ENCODE data around the gene OR5C1. TPM values are rescaled to one million over a fixed set of nuclear protein-coding genes. Genes with fewer than 3 reads are reported as not detected.

Gene OR5C1
- total RNA-seq, 1 experiment from 2014 or later = not detected

DNA sequence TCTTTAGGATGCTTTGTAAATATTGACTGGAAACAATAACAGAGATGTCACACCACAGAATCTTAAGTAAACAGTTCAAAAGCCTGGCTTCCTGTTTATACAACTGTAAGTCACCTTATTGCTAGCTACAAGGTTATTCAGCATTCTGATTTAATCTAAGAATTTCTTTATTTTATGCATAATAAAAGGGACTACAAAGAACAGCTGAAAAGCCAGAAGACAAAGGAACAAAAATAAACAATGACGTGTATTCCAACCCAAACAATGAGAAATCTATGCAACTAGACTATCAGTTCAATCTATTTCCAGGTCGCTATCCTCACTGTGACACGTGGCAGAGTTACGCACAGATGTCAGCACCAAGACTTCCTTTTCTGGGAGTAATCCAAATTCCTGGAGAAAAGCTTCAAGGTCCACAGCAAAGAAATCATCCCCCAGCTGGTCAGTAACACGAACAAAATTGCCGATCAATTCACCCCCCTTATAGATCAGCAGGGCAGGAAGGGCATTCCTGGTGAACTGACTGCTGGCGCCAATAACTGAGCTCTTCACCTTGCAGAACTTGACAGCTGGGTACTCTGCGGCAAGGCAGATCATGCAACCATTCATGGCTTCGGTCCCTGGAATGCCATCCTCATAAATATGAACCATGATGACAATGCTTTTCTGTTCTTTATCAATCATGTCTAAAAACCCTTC, 31.2 kb downstream of the OR5C1 start (continued):
- no peak for TF ChIP-seq ELF4 (CRISPR knock-in tag; IDR thresholded peaks at IDR 0.05; ENCODE audit: low read depth)
- no peak for TF ChIP-seq ATF1 (CRISPR knock-in tag; IDR thresholded peaks at IDR 0.05)
- no peak for TF ChIP-seq KAT7 (CRISPR knock-in tag; IDR thresholded peaks at IDR 0.05; ENCODE audit: borderline replicate concordance)
- no peak for TF ChIP-seq MLX (CRISPR knock-in tag; IDR thresholded peaks at IDR 0.05)
- TF ChIP-seq, protein P1, sequence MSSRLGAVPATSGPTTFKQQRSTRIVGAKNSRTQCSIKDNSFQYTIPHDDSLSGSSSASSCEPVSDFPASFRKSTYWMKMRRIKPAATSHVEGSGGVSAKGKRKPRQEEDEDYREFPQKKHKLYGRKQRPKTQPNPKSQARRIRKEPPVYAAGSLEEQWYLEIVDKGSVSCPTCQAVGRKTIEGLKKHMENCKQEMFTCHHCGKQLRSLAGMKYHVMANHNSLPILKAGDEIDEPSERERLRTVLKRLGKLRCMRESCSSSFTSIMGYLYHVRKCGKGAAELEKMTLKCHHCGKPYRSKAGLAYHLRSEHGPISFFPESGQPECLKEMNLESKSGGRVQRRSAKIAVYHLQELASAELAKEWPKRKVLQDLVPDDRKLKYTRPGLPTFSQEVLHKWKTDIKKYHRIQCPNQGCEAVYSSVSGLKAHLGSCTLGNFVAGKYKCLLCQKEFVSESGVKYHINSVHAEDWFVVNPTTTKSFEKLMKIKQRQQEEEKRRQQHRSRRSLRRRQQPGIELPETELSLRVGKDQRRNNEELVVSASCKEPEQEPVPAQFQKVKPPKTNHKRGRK (CRISPR knock-in tag; IDR thresholded peaks at IDR 0.05; ENCODE audit: borderline replicate concordance) = no peak
- no peak for TF ChIP-seq ZNF317 (CRISPR knock-in tag; IDR thresholded peaks at IDR 0.05; ENCODE audit: borderline replicate concordance, low read depth)
- TF ChIP-seq, protein P2, sequence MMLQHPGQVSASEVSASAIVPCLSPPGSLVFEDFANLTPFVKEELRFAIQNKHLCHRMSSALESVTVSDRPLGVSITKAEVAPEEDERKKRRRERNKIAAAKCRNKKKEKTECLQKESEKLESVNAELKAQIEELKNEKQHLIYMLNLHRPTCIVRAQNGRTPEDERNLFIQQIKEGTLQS (CRISPR knock-in tag; conservative IDR thresholded peaks at IDR 0.05) = no peak
- no peak for TF ChIP-seq AR (CRISPR knock-in tag; IDR thresholded peaks at IDR 0.05)
- TF ChIP-seq ZNF423 (CRISPR knock-in tag; IDR thresholded peaks at IDR 0.05) = no peak
- TF ChIP-seq, protein P3, sequence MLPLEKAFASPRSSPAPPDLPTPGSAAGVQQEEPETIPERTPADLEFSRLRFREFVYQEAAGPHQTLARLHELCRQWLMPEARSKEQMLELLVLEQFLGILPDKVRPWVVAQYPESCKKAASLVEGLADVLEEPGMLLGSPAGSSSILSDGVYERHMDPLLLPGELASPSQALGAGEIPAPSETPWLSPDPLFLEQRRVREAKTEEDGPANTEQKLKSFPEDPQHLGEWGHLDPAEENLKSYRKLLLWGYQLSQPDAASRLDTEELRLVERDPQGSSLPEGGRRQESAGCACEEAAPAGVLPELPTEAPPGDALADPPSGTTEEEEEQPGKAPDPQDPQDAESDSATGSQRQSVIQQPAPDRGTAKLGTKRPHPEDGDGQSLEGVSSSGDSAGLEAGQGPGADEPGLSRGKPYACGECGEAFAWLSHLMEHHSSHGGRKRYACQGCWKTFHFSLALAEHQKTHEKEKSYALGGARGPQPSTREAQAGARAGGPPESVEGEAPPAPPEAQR (CRISPR knock-in tag; IDR thresholded peaks at IDR 0.05) = no peak
- TF ChIP-seq E2F4 (CRISPR knock-in tag; IDR thresholded peaks at IDR 0.05; ENCODE audit: borderline replicate concordance, low read depth) = no peak
- TF ChIP-seq GRHL2 (CRISPR knock-in tag; IDR thresholded peaks at IDR 0.05; ENCODE audit: insufficient replicate concordance, severe bottlenecking) = no peak
- no peak for TF ChIP-seq GABPB1 (CRISPR knock-in tag; IDR thresholded peaks at IDR 0.05)
- TF ChIP-seq IRF1 (CRISPR knock-in tag; IDR thresholded peaks at IDR 0.05) = no peak
- TF ChIP-seq NR3C1 (CRISPR knock-in tag; conservative IDR thresholded peaks at IDR 0.05; ENCODE audit: low read depth) = no peak

DNA sequence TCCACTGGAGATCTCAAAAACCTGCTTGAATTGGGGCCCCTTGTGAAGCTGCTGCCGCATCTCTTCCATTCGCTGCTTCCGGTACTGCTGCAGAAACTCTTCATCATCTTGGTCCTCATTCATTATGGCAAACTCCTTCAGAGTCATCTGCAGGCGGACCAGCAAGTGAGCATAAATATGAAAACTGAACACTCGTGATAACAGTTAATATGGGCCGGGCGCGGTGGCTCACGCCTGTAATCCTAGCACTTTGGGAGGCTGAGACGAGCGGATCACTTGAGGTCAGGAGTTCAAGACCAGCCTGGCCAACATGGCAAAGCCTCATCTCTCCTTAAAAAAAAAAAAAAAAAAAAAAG, 31.7 kb downstream of the OR5C1 start:
- ATAC-seq (no peak), DNase-seq (ENCODE audit: low spot score) (no peak)
- POLR2A ChIA-PET = no interaction called here
- CTCF ChIA-PET = interaction anchor here (1.4 kb wide), 1 partner anchor 322 kb away, joined by 4 read pairs; no protein-coding TSS in a partner anchor
- H3K4me1 Mint-ChIP-seq = no peaks in the 10 kb centered on the region
- H3K27ac Mint-ChIP-seq = no peak overlapping the region
- H3K27me3 Mint-ChIP-seq (ENCODE audit: low read depth) = no peaks in the 10 kb centered on the region
- no peak overlapping the region for H3K4me3 Mint-ChIP-seq
- peaks cover 47% of the 10 kb centered on the region for H3K36me3 Mint-ChIP-seq
- H3K9me3 Mint-ChIP-seq = no peaks in the 10 kb centered on the region
- no peak for TF ChIP-seq FOXJ3 (CRISPR knock-in tag; IDR thresholded peaks at IDR 0.05; ENCODE audit: borderline replicate concordance)
- no peak for TF ChIP-seq PREB (CRISPR knock-in tag; IDR thresholded peaks at IDR 0.05; ENCODE audit: borderline replicate concordance)
- no peak for TF ChIP-seq E2F4 (CRISPR knock-in tag; IDR thresholded peaks at IDR 0.05; ENCODE audit: borderline replicate concordance, low read depth)
- no peak for TF ChIP-seq ZNF416 (CRISPR knock-in tag; IDR thresholded peaks at IDR 0.05)
- no peak for TF ChIP-seq PRDM15 (CRISPR knock-in tag; IDR thresholded peaks at IDR 0.05)
